AG09319 (cell line): ENCODE measurements around the gene TRIM3.

Experiments used
- DNase-seq: peaks from one replicate; pipeline ENCODE4 v3.0.0-alpha.2; 2010; ENCODE audit warnings: low read depth; ENCODE audit errors: extremely low read depth
- CTCF ChIP-seq: IDR thresholded peaks from 2 replicates; pipeline ENCODE4 v1.5.1; 2011; ENCODE audit warnings: low read depth, mild to moderate bottlenecking, inconsistent platforms, low read length, moderate library complexity

TRIM3 gene

GRCh38 chr11:6453152-6453551 is 20.6 kb downstream of the TRIM3 start:
- TF ChIP-seq CTCF = no peak
- no peak for DNase-seq

DNA sequence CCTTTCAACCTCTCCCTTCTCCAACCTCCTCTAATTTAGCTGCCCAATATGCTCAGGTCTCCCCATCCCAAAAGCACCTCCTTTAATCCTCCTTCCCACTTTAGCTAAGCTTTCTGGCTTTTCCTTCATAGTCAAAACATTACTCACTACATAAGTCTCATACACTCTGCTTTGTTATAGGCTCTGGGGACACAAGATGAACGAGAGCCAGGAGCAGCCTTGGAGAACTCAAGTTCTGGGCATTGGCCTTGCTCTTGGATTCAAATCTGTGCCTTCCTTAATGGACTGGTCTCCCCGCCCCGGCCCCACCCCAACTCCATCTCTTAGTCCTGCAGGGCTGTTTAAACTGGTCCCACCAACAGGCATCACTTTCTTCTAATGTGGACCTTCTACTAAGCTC is 21.5 kb downstream of the TRIM3 start:
- TF ChIP-seq CTCF = no peak
- DNase-seq = no peak

GRCh38 chr11:6448574-6448973 is 25.2 kb downstream of the TRIM3 start:
- TF ChIP-seq CTCF = no peak
- DNase-seq = no peak

GRCh38 chr11:6443269-6444003 is 30.3 kb downstream of the TRIM3 start:
- peak; percentile 90 for TF ChIP-seq CTCF

GRCh38 chr11:6442441-6442840 is 31.3 kb downstream of the TRIM3 start:
- DNase-seq = no peak
- no peak for TF ChIP-seq CTCF

More at GRCh38 chr11:6443269-6444003, 30.3 kb downstream of the TRIM3 start:
- DNase-seq = peak; percentile 14

DNA sequence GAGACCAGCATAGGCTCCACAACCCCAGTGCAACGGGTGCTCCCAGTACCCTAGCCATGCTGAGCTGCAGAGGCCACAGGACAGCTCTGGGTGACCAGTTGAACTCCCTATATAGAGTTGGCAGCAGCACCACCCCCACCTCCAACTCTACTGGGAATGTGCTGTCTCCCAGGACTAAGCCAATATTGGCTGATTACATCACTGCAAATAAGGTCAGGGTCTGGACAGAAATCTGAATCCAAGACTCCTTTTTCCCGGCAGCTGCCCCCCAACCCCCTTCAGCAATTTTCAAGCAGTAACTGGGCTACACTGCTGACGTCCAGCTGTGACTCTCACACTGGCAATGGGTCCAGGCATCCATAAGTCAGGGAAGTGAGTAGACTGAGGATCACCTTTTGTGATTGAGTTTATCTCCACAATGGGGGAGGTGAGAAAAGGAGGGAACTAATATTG is 32.8 kb downstream of the TRIM3 start, which contains the start of gene HPX:
Gene HPX (minus strand): TSS at position 82 of the 453 bp plus-strand sequence. CDS start 24 bp downstream, at position 58.
- DNase-seq = no peak
- TF ChIP-seq CTCF = no peak

GRCh38 chr11:6438979-6439571 is 34.7 kb downstream of the TRIM3 start:
- TF ChIP-seq CTCF = peak; percentile 74
- peak; percentile 20 for DNase-seq
